Fibroblast of lung (primary cell): Measurements from ENCODE around the gene TRIM67.

Experiments used
- EZH2 ChIP-seq: IDR thresholded peaks from 2 replicates; pipeline ENCODE4 v1.5.1; 2012; ENCODE audit warnings: low read length, control low read depth, mild to moderate bottlenecking; ENCODE audit errors: missing control alignments
- TF ChIP-seq, protein P1 (sequence below), 2 donors: IDR thresholded peaks in 1 of 2; conservative IDR thresholded peaks in 1 of 2; 1 replicate in 1 of 2; 2 replicates in 1 of 2; pipeline ENCODE4 v1.5.1; 2011 to 2012; ENCODE audit warnings: low read length in 2 of 2, control low read depth in 1 of 2, inconsistent platforms in 1 of 2, low read depth in 1 of 2, mild to moderate bottlenecking in 1 of 2

- TF ChIP-seq, protein P1, sequence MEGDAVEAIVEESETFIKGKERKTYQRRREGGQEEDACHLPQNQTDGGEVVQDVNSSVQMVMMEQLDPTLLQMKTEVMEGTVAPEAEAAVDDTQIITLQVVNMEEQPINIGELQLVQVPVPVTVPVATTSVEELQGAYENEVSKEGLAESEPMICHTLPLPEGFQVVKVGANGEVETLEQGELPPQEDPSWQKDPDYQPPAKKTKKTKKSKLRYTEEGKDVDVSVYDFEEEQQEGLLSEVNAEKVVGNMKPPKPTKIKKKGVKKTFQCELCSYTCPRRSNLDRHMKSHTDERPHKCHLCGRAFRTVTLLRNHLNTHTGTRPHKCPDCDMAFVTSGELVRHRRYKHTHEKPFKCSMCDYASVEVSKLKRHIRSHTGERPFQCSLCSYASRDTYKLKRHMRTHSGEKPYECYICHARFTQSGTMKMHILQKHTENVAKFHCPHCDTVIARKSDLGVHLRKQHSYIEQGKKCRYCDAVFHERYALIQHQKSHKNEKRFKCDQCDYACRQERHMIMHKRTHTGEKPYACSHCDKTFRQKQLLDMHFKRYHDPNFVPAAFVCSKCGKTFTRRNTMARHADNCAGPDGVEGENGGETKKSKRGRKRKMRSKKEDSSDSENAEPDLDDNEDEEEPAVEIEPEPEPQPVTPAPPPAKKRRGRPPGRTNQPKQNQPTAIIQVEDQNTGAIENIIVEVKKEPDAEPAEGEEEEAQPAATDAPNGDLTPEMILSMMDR (conservative IDR thresholded peaks at IDR 0.05 in 1 of 2, IDR thresholded peaks at IDR 0.05 in 1 of 2; ENCODE audit: low read depth in 1 of 2, low read length in 2 of 2): no peak
- TF ChIP-seq EZH2: no peak
Observed at GRCh38 chr1:231171623-231172197, 9.9 kb downstream of the TRIM67 start.
